ENCODE results near the gene CFAP251.
"Not testable (repeated sequence)": the region's sequence is repeated elsewhere in the genome, so short reads cannot be mapped to it uniquely, and the experiment has no call there.

CFAP251 gene, protein sequence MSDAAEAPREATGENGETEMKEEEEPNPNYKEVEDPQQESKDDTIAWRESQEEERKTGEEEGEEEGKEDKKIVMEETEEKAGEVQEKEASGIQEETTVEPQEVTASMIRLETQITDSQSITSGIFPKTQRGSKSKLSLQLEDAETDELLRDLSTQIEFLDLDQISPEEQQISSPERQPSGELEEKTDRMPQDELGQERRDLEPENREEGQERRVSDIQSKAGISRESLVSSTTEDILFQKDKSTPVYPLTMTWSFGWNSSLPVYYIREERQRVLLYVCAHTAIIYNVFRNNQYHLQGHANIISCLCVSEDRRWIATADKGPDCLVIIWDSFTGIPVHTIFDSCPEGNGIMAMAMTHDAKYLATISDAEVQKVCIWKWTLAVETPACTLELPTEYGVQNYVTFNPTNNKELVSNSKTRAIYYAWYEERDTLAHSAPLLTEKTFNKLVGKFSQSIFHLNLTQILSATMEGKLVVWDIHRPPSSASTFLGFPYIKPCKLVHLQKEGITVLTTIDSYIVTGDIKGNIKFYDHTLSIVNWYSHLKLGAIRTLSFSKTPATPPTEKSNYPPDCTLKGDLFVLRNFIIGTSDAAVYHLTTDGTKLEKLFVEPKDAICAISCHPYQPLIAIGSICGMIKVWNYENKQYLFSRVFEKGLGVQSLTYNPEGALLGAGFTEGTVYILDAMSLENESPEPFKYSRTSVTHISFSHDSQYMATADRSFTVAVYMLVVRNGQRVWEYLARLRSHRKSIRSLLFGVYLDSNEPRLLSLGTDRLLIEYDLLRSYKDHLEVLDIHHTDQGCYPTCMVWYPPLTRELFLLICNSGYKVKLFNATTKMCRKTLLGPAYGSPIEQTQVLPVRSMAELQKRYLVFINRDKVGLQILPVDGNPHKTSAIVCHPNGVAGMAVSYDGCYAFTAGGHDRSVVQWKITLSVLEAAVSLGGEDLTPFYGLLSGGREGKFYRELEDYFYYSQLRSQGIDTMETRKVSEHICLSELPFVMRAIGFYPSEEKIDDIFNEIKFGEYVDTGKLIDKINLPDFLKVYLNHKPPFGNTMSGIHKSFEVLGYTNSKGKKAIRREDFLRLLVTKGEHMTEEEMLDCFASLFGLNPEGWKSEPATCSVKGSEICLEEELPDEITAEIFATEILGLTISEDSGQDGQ
- total RNA-seq: 1.5 to 2.1 (median 1.8) reads per million in 4 donors

DNA sequence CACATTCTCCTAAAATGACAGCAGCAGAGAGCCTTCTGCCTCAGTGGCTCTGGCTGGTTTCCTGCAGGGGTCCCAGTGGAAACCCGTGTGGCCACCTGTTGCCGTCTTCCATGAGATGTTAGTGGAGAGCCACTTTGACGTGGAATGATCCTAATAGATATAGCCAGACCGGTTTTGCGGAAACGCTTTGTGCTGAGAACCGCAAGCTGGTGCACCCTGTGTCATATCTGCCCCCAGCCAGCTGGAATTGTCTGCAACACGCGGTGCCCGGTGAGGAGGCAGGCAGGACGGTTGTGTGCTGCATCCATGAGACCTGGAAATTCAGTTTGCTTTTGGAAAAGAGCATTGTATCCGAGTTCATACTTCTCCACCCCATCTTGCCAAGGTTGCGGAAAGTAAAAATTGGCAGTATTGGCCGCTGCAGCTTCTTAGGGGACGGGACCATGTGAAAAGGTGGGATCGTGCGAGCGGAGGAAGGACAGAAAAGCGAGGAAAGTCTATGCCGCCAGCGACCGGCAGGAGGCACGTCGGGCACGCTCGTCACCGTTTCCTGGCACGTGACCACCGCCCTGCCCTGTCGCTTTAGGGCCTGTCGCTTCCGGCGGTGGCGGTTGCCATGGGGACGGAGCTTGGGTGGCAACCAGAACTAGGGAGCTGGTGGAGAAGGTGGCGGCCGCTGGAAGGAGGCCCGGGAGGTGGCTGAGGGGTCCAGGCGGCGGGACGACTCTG is at the start of gene CFAP251:
Gene CFAP251 (plus strand): TSS at position 643 of the 729 bp plus-strand sequence. CDS start 2,714 bp downstream, outside the sequence.
- DNase-seq: peak; percentile 95 to 99 (median 97)

DNA sequence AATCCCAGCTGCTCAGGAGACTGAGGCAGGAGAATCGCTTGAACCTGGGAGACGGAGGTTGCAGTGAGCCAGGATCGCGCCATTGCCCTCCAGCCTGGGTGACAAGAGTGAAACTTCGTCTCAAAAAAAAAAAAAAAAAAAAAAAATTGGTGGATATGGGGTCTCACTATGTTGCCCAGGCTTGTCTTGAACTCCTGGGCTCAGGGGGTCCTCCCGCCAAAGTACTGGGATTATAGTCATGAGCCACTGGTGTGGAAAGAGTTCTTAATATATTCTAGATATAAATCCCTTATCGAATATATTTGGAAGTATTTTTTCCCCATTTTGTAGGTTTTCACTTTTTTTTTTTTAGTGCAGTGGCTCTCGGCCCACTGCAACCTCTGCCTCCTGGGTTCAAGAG is 49.2 kb upstream of the CFAP251 start:
- not testable (repeated sequence) for DNase-seq

DNA sequence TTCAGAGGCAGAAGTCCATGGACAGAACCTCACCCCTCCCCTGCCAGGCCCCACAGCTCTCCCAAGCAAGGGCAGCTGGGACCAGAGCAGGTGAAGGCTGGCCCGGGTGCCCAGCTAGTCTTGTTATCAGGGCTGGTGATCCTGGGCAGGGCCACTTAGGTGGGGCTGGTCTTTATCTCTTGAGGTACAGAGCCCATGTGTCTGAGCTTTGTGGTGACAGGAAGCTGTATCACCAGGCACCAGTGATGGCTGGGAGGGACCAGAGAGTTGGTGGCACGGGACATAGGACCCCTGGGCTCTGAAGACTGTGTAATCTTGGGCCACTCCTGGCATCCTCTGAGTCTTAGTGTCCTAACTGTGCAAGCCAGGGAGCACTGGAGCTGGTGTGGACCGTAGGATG is 46.9 kb upstream of the CFAP251 start:
- no peak for DNase-seq

DNA sequence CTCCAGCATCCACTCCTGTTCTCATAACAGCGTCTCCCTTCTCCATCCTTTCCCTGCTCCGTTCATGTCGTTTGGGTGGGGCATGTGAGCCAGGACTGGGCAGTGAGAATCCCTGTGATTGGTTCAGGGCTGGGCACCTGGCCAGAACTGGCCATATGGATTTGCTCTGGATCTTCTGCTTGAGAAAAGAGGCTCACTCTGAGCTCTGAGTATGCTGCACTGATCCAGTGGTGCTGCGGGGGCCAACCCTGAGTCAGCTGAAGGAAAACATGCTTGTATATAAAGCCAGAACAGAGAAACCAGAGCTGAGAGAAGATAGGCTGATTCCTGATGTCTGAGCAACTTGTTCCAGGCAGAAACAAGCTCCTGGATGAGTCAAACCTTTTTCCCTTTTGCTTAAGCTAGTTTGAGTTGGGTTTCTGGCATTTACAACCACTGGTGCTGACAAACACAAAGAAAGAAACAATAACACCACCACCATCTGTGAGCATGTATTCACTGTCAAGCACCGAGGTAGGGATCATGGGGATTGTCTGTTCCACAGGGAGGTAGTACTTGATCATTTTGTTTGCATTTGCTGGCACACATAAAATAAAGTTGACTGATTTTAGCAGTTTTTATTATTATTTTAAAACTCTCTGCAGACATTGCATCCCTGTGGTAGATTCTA is 45.7 kb upstream of the CFAP251 start:
- no peak for DNase-seq

DNA sequence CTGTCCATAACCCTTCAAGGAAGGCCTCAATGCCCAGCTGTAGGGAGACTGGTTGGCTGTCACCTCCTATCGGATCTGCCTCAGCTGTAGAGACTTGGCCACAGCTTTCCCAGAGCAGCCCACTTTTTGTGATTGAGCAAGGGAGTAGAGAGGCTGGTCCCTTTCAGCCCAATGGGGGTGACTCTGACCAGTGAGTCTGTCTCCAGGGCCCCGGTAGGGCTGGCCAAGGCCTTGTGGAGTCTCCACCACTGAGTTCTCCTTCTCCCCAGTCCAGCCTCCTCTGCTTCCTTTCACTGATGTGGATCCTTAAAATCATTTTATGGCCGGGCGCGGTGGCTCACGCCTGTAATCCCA is 45.2 kb upstream of the CFAP251 start:
- no peak for DNase-seq

DNA sequence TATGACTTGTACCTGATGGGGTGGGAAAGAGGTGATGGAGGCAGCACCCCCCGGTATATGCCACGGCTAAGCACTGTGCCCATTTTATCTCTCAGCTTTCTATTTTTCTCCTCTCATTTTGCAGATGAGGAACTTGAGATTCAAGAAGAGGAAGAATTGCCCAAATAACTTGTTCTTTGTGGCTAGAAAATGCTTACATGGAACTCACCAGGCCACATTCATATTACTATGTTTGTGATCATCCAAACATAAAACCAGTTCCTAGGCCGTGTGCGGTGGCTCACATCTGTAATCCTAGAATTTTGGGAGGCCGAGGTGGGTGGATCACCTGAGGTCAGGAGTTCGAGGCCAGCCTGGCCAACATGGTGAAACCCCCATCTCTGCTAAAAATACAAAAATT is 44.3 kb upstream of the CFAP251 start:
- no peak for DNase-seq

DNA sequence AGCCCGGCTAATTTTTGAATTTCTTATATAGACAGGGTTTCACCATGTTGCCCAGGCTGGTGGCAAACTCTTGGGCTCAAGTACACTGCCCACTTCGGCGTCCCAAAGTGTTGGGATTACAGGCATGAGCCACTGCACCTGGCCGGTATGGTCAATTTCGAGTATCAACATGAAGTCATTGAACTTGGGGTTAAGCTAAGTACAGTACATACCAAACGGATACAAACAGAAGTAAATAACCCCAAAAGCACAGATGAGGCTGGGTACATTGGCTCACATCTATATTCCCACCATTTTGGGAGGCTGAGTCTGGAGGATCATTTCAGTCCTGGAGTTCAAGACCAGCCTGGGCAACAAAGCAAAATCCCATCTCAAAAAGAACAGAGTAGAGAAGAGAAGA is 42.8 kb upstream of the CFAP251 start:
- DNase-seq: no peak

DNA sequence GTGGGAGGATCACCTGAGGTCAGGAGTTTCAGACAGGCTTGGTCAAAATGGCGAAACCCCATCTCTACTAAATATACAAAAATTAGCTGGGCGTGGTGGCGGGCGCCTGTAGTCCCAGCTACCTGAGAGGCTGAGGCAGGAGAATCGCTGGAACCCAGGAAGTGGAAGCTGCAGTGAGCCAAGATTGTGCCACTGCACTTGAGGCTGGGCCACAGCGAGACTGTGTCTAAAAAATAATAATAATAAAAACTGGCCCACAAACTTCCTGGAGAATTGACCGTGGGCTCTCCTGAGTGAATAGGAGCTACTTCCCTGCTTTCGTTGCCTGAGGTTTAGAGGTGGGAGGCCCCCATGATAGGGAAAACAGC is 42.3 kb upstream of the CFAP251 start:
- DNase-seq: not testable (repeated sequence)

DNA sequence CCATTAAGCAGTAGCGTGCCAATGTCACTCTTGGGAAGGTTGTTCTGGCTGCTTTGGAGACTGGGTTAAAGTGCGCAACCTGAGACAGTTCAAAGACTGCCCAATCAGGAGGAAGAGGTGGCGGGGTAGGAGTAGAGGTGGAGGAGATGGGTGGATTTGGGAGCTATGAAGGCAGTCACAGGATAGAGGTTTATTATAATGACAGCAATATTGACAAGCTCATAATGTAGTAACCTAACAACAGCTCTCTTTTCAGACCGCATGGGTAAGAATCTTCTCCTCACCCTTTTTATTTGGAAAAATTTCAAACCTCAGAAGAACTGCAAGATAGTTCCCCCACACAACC is 35.1 kb upstream of the CFAP251 start:
- DNase-seq: no peak

DNA sequence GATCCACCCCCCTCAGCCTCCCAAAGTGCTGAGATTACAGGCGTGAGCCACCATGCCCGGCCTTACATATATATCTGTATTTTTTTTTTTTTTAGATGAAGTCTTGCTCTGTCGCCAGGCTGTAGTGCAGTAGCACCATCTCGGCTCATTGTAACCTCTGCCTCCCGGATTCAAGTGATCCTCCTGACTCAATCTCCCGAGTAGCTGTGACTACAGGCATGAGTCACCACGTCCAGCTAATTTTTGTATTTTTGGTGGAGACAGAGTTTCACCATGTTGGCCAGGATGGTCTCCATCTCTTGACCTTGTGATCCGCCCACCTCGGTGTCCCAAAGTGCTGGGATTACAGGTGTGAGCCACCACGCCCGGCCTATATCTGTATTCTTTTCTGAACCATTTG is 33.3 kb upstream of the CFAP251 start:
- DNase-seq: not testable (repeated sequence)

DNA sequence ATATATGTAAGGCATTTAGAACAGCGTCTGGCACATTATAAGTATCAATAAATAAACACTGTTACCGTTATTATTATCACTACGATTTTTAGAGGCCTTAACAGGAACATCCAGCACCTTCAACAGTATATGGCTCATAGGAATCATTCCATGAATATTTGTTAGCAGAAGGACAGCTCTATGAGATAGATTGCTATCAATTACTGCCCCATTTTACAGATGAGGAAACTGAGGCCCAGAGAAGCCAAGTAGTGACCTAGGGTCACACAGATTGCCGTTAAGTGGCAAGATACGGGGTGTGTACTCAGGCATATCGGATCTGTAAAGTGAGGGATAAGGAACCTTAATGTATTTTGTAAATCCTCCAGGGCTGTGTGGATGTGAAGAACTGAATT is 30.3 kb upstream of the CFAP251 start:
- no peak for DNase-seq

DNA sequence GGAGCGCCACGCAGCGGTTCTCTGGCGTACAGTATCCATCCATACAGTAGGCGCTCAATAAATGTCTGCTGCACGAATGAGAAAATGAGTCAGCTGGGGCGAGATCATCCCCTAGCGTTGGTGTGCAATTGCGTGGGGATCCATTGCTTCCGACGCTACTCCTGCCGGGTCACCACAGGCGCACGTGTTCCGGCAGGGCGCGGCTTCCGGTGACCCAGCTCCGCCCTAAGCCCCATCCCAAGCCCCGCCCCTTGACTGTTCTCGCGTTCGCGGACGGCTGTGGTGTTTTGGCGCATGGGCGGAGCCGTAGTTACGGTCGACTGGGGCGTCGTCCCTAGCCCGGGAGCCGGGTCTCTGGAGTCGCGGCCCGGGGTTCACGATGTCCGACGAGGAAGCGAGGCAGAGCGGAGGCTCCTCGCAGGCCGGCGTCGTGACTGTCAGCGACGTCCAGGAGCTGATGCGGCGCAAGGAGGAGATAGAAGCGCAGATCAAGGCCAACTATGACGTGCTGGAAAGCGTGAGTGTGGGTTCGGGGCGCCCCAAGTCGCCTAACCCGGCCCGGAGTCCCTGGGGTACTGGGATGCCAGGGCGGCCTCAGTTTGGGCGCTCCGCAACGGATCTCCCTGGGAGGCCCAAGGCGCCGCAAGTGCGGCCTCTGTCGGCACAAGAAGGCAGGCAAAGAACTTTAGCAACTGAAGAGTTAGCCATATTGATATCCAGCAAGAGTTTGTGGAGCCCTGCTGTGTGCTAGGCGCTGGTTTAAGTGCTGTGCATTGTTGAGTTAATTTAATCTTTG is 29.7 kb upstream of the CFAP251 start, which contains the start of gene PSMD9:
Gene PSMD9 (plus strand): TSS at position 313 of the 796 bp plus-strand sequence. CDS start 67 bp downstream, at position 380.
- DNase-seq: peak; percentile 96 to 98 (median 97)

DNA sequence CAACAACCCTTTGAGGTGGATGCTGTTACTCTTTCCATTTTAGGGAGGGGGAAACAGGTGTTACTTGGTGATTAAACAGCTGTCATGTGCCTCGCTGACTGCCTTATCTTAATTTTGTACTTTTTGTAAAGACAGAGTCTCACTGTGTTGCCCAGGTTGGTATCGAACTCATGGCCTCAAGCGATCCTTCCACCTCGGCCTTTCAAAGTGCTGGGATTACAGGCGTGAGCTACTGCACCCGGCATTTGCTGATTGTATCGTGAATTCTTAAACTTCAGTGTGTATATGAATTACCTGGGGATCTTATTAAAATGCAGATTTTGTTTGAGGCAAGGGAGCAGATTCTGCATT is 29.1 kb upstream of the CFAP251 start:
- DNase-seq: no peak

DNA sequence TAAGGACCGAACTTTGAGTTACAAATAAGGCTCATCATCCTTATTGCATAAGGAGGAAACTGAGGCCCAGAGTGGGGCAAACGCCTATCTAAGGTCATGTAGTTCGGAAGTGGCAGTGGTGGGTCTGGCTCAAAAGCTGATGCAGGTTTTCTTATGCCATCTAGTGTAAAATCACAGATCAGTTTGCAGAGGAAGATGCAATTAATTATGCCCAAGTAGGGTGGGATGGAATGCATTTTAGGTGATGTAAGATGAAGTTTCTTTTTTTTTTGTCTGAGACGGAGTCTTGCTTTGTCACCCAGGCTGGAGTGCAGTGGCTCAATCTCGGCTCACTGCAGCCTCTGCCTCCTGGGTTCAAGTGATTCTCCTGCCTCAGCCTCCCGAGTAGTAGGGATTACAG is 28.7 kb upstream of the CFAP251 start:
- DNase-seq: not testable (repeated sequence)

DNA sequence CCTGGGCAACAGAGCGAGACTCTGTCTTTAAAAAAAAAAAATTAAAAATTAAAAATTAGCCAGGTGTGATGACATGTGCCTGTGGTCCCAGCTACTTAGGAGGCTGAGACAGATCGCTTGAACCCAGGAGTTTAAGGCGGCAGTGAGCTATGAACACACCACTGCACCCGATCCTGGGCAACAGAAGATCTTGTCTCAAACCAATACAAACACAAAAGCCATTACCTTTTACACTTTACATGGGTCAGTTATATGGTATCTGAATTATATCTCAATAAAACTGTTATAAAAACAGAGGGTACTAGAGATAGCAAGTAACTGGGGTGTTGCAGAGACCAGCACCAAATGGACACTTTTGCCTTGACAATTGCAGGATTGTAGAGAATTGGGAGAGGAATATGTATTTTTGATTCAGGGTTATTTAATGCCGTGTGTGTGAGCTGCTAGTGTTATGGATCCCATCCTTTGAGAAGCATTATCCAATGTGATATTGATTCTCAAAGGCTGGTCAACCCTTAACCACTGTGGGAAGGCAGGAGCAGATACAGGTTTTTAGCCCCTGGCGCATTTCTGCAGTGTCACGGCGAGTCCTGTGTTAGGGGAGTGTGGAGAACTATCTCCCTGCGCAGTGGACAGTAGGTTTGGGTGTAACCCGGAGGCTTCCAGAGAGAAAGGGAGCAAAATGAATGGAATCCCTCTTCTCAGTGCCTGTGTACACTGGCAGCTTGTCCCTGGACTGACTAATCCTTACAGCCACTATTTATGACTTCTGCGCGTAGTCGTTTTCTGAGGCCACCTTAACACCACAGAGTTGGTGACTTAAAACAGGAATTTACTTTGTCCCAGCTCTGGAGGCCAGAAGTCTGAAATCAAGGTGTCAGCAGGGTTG is 25.5 kb upstream of the CFAP251 start:
- no peak for DNase-seq

DNA sequence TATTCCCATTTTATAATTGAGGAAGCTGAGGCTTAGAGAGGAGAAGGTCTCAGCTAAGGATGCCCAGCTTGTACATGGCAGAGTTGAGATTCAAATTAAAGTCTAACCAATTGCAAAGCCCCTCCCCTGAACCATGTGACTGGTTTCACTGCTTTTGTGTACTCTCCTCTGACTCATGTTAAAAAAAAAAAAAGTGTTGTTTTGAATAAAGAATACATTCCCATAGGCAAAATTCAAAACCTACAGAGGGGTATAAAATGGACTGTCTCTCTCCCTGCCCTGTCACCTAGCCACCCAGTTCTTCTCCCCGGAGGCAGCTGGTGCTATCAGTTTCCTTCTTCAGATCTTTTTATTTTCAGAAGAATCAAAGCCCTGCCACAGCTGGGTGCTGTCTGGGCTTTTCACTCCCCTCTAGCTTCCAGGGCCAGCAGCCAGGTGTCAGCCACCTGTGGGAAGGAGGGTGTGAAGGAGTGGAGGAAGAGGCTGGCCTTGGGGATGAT is 24.4 kb upstream of the CFAP251 start:
- DNase-seq: no peak

DNA sequence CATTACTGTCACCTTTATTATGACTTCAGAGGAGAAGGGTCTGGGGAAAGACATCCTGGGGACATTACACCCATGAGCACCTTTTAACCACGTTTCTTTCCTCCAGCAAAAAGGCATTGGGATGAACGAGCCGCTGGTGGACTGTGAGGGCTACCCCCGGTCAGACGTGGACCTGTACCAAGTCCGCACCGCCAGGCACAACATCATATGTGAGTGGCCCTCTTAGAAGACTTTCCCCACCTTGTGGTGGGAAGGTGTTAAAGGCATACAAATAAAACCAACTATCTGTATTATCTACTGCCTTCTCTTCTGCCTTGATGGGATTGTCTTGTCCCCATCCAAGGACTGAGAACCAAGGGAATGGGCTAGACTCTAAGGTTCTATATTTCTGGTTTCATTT is 23.8 kb upstream of the CFAP251 start:
- no peak for DNase-seq

DNA sequence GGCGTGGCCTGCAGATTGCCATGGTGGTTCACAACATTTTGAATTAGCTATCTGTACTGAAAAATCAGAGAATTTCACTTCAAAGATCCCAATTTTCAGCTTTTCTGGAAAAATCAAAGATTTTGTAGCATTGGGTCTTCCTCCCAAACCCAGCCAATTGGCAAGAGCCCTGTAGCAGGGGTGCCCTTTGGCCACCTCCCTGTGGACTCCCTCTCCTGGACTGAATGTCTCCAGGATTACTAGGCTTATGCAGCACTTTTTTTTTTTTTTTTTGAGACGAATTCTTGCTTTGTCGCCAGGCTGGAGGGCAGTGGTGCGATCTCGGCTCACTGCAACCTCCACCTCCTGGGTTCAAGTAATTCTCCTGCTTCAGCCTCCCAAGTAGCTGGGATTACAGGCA is 20.1 kb upstream of the CFAP251 start:
- DNase-seq: no peak

DNA sequence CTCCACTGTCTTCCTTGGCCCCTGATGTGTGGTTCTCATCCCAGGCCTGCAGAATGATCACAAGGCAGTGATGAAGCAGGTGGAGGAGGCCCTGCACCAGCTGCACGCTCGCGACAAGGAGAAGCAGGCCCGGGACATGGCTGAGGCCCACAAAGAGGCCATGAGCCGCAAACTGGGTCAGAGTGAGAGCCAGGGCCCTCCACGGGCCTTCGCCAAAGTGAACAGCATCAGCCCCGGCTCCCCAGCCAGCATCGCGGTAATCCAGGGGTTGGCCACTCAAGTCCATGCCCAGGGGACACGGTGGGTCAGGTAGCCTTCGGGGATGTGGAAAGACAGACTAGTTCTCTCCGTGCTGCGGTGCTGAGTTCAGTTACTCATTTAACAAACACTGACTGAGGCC is 18.8 kb upstream of the CFAP251 start:
- DNase-seq: no peak

DNA sequence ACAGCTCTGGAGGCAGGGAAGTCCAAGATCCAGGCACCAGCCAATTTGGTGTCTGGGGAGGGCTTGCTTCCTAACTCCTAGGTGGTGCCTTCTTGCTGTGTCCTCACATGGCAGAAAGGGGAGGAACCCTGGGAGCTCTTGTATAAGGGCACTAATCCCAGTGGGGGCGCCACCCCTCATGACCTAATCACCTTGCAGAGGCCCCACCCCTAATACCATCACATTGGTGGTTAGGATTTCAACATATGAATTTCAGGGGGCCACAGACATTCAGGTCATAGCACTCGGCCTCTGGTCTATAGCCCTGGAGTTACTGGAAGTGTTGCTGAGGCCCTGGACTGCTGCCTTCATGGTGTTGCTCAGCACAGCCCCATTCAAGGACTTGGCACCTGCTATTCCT is 15.2 kb upstream of the CFAP251 start:
- no peak for DNase-seq

Data from T-helper 1 cell (primary cell).